ENCODE data around the gene DYNC2LI1.

The DYNC2LI1 gene

GRCh38 chr2:43752302-43752701 lies 21.5 kb upstream of the DYNC2LI1 start:
- no peak overlapping the region for H2BK120ac ChIP-seq (ENCODE audit: low read depth, low read length)
- H3K9ac ChIP-seq (ENCODE audit: low read length), result no peak overlapping the region
- no peaks in the 10 kb centered on the region for H3K4me1 ChIP-seq (ENCODE audit: control insufficient read depth, low read depth, low read length)
- no peaks in the 10 kb centered on the region for H3K27me3 ChIP-seq (ENCODE audit: insufficient read depth, low read length, poor library complexity)
- no peak overlapping the region for H2BK15ac ChIP-seq (replicated peaks; ENCODE audit: low read depth)
- H3K4me3 ChIP-seq (ENCODE audit: low read length), result no peak overlapping the region
- no peak overlapping the region for H3K23ac ChIP-seq (ENCODE audit: low read length)
- no peaks in the 10 kb centered on the region for H3K79me2 ChIP-seq (ENCODE audit: control insufficient read depth, insufficient read depth, low read length)
- H2AK5ac ChIP-seq (ENCODE audit: low read length), result no peak overlapping the region
- H3K36me3 ChIP-seq (ENCODE audit: control insufficient read depth, insufficient read depth, low read length), result no peaks in the 10 kb centered on the region
- no peaks in the 10 kb centered on the region for H3K79me1 ChIP-seq (ENCODE audit: low read length)
- no peak for DNase-seq
- H3K4me2 ChIP-seq (ENCODE audit: low read length), result no peak overlapping the region
- no peak overlapping the region for H4K5ac ChIP-seq (ENCODE audit: low read length)
- no peak overlapping the region for H4K8ac ChIP-seq (ENCODE audit: low read depth, low read length)
- H2BK5ac ChIP-seq (ENCODE audit: low read length), result no peak overlapping the region
- H3K4ac ChIP-seq (ENCODE audit: low read depth, low read length), result no peak overlapping the region
- H3K18ac ChIP-seq (ENCODE audit: low read length), result no peak overlapping the region
- no peak overlapping the region for H3K27ac ChIP-seq (ENCODE audit: low read depth, low read length)
- no peak overlapping the region for H3K56ac ChIP-seq (ENCODE audit: low read length)

- Histone ChIP-seq H3K4me2 (ENCODE audit: low read length) (no peak overlapping the region), H3K27ac (ENCODE audit: low read depth, low read length) (no peak overlapping the region), H3K4me3 (ENCODE audit: low read length) (no peak overlapping the region), H2AK5ac (ENCODE audit: low read length) (no peak overlapping the region), H2BK120ac (ENCODE audit: low read depth, low read length) (no peak overlapping the region), H2BK5ac (ENCODE audit: low read length) (no peak overlapping the region), H4K8ac (ENCODE audit: low read depth, low read length) (no peak overlapping the region), H2BK15ac (replicated peaks; ENCODE audit: low read depth) (no peak overlapping the region), H3K9ac (ENCODE audit: low read length) (no peak overlapping the region), H3K36me3 (ENCODE audit: control insufficient read depth, insufficient read depth, low read length) (no peaks in the 10 kb centered on the region), H3K79me2 (ENCODE audit: control insufficient read depth, insufficient read depth, low read length) (no peaks in the 10 kb centered on the region), H3K4me1 (ENCODE audit: control insufficient read depth, low read depth, low read length) (no peaks in the 10 kb centered on the region), H3K79me1 (ENCODE audit: low read length) (no peaks in the 10 kb centered on the region), H3K56ac (ENCODE audit: low read length) (no peak overlapping the region), H3K18ac (ENCODE audit: low read length) (no peak overlapping the region), H3K4ac (ENCODE audit: low read depth, low read length) (no peak overlapping the region), H3K23ac (ENCODE audit: low read length) (no peak overlapping the region), H4K5ac (ENCODE audit: low read length) (no peak overlapping the region), H3K27me3 (ENCODE audit: insufficient read depth, low read length, poor library complexity) (no peaks in the 10 kb centered on the region)
- no peak for DNase-seq
- WGBS (ENCODE audit: extremely low coverage, insufficient coverage, low lambda C conversion rate), result no CpG with 5 or more reads among the region's 7 CpGs
These were observed 19.7 kb upstream of the DYNC2LI1 start for GRCh38 chr2:43754180-43754579.

GRCh38 chr2:43758739-43759138 lies 15.1 kb upstream of the DYNC2LI1 start:
- no peak overlapping the region for H3K18ac ChIP-seq (ENCODE audit: low read length)
- WGBS (ENCODE audit: extremely low coverage, insufficient coverage, low lambda C conversion rate), result no CpG with 5 or more reads among the region's 3 CpGs
- no peak overlapping the region for H4K5ac ChIP-seq (ENCODE audit: low read length)
- H3K4ac ChIP-seq (ENCODE audit: low read depth, low read length), result no peak overlapping the region
- no peak overlapping the region for H3K9ac ChIP-seq (ENCODE audit: low read length)
- H3K23ac ChIP-seq (ENCODE audit: low read length), result no peak overlapping the region
- H2BK120ac ChIP-seq (ENCODE audit: low read depth, low read length), result no peak overlapping the region
- no peak overlapping the region for H3K4me3 ChIP-seq (ENCODE audit: low read length)
- no peak overlapping the region for H3K27ac ChIP-seq (ENCODE audit: low read depth, low read length)
- no peak overlapping the region for H2BK15ac ChIP-seq (replicated peaks; ENCODE audit: low read depth)
- no peaks in the 10 kb centered on the region for H3K79me2 ChIP-seq (ENCODE audit: control insufficient read depth, insufficient read depth, low read length)
- no peak overlapping the region for H3K56ac ChIP-seq (ENCODE audit: low read length)
- no peaks in the 10 kb centered on the region for H3K36me3 ChIP-seq (ENCODE audit: control insufficient read depth, insufficient read depth, low read length)
- no peak overlapping the region for H3K4me2 ChIP-seq (ENCODE audit: low read length)
- H3K4me1 ChIP-seq (ENCODE audit: control insufficient read depth, low read depth, low read length), result no peaks in the 10 kb centered on the region
- no peak overlapping the region for H4K8ac ChIP-seq (ENCODE audit: low read depth, low read length)
- H3K27me3 ChIP-seq (ENCODE audit: insufficient read depth, low read length, poor library complexity), result no peaks in the 10 kb centered on the region
- DNase-seq, result no peak
- no peak overlapping the region for H2AK5ac ChIP-seq (ENCODE audit: low read length)
- H2BK5ac ChIP-seq (ENCODE audit: low read length), result no peak overlapping the region
- no peaks in the 10 kb centered on the region for H3K79me1 ChIP-seq (ENCODE audit: low read length)

- DNase-seq, result no peak
- no peak overlapping the region for H3K56ac ChIP-seq (ENCODE audit: low read length)
- no peak overlapping the region for H4K8ac ChIP-seq (ENCODE audit: low read depth, low read length)
- no peaks in the 10 kb centered on the region for H3K27me3 ChIP-seq (ENCODE audit: insufficient read depth, low read length, poor library complexity)
- no peak overlapping the region for H3K4me3 ChIP-seq (ENCODE audit: low read length)
- no peak overlapping the region for H3K4ac ChIP-seq (ENCODE audit: low read depth, low read length)
- no peak overlapping the region for H3K9ac ChIP-seq (ENCODE audit: low read length)
- H2BK15ac ChIP-seq (replicated peaks; ENCODE audit: low read depth), result no peak overlapping the region
- no peak overlapping the region for H3K23ac ChIP-seq (ENCODE audit: low read length)
- H3K4me1 ChIP-seq (ENCODE audit: control insufficient read depth, low read depth, low read length), result no peaks in the 10 kb centered on the region
- no peak overlapping the region for H4K5ac ChIP-seq (ENCODE audit: low read length)
- no peak overlapping the region for H2BK5ac ChIP-seq (ENCODE audit: low read length)
- H3K79me1 ChIP-seq (ENCODE audit: low read length), result no peaks in the 10 kb centered on the region
- H3K79me2 ChIP-seq (ENCODE audit: control insufficient read depth, insufficient read depth, low read length), result no peaks in the 10 kb centered on the region
- no peak overlapping the region for H3K18ac ChIP-seq (ENCODE audit: low read length)
- H3K4me2 ChIP-seq (ENCODE audit: low read length), result no peak overlapping the region
- H3K27ac ChIP-seq (ENCODE audit: low read depth, low read length), result no peak overlapping the region
- H2BK120ac ChIP-seq (ENCODE audit: low read depth, low read length), result no peak overlapping the region
- no peak overlapping the region for H2AK5ac ChIP-seq (ENCODE audit: low read length)
- no peaks in the 10 kb centered on the region for H3K36me3 ChIP-seq (ENCODE audit: control insufficient read depth, insufficient read depth, low read length)
These were observed 14.6 kb upstream of the DYNC2LI1 start for GRCh38 chr2:43759195-43759594.

GRCh38 chr2:43762286-43762685 lies 11.6 kb upstream of the DYNC2LI1 start:
- Histone ChIP-seq H3K4ac (ENCODE audit: low read depth, low read length) (no peak overlapping the region), H3K56ac (ENCODE audit: low read length) (no peak overlapping the region), H2AK5ac (ENCODE audit: low read length) (no peak overlapping the region), H3K36me3 (ENCODE audit: control insufficient read depth, insufficient read depth, low read length) (no peaks in the 10 kb centered on the region), H4K8ac (ENCODE audit: low read depth, low read length) (no peak overlapping the region), H2BK5ac (ENCODE audit: low read length) (no peak overlapping the region), H3K4me1 (ENCODE audit: control insufficient read depth, low read depth, low read length) (no peaks in the 10 kb centered on the region), H3K27ac (ENCODE audit: low read depth, low read length) (no peak overlapping the region), H2BK120ac (ENCODE audit: low read depth, low read length) (no peak overlapping the region), H3K4me2 (ENCODE audit: low read length) (no peak overlapping the region), H3K18ac (ENCODE audit: low read length) (no peak overlapping the region), H3K79me1 (ENCODE audit: low read length) (no peaks in the 10 kb centered on the region), H3K79me2 (ENCODE audit: control insufficient read depth, insufficient read depth, low read length) (no peaks in the 10 kb centered on the region), H3K9ac (ENCODE audit: low read length) (no peak overlapping the region), H3K4me3 (ENCODE audit: low read length) (no peak overlapping the region), H4K5ac (ENCODE audit: low read length) (no peak overlapping the region), H2BK15ac (replicated peaks; ENCODE audit: low read depth) (no peak overlapping the region), H3K27me3 (ENCODE audit: insufficient read depth, low read length, poor library complexity) (no peaks in the 10 kb centered on the region), H3K23ac (ENCODE audit: low read length) (no peak overlapping the region)
- WGBS (ENCODE audit: extremely low coverage, insufficient coverage, low lambda C conversion rate), result no CpG with 5 or more reads among the region's 3 CpGs
- DNase-seq, result no peak

GRCh38 chr2:43763091-43763490 lies 10.7 kb upstream of the DYNC2LI1 start:
- no peak overlapping the region for H3K18ac ChIP-seq (ENCODE audit: low read length)
- no CpG with 5 or more reads among the region's 2 CpGs for WGBS (ENCODE audit: extremely low coverage, insufficient coverage, low lambda C conversion rate)
- no peak overlapping the region for H3K4me2 ChIP-seq (ENCODE audit: low read length)
- no peaks in the 10 kb centered on the region for H3K27me3 ChIP-seq (ENCODE audit: insufficient read depth, low read length, poor library complexity)
- H3K23ac ChIP-seq (ENCODE audit: low read length), result no peak overlapping the region
- H2BK120ac ChIP-seq (ENCODE audit: low read depth, low read length), result no peak overlapping the region
- H4K5ac ChIP-seq (ENCODE audit: low read length), result no peak overlapping the region
- H3K9ac ChIP-seq (ENCODE audit: low read length), result no peak overlapping the region
- H3K79me2 ChIP-seq (ENCODE audit: control insufficient read depth, insufficient read depth, low read length), result no peaks in the 10 kb centered on the region
- H3K4me1 ChIP-seq (ENCODE audit: control insufficient read depth, low read depth, low read length), result no peaks in the 10 kb centered on the region
- H3K4me3 ChIP-seq (ENCODE audit: low read length), result no peak overlapping the region
- no peak overlapping the region for H2BK15ac ChIP-seq (replicated peaks; ENCODE audit: low read depth)
- H3K56ac ChIP-seq (ENCODE audit: low read length), result no peak overlapping the region
- no peaks in the 10 kb centered on the region for H3K79me1 ChIP-seq (ENCODE audit: low read length)
- H4K8ac ChIP-seq (ENCODE audit: low read depth, low read length), result no peak overlapping the region
- no peak overlapping the region for H3K4ac ChIP-seq (ENCODE audit: low read depth, low read length)
- no peak overlapping the region for H3K27ac ChIP-seq (ENCODE audit: low read depth, low read length)
- H2BK5ac ChIP-seq (ENCODE audit: low read length), result no peak overlapping the region
- H3K36me3 ChIP-seq (ENCODE audit: control insufficient read depth, insufficient read depth, low read length), result no peaks in the 10 kb centered on the region
- no peak overlapping the region for H2AK5ac ChIP-seq (ENCODE audit: low read length)
- no peak for DNase-seq
